Panc1 (cell line): ENCODE measurements around the gene MACROH2A1.

Experiments used
- CTCF ChIP-seq: fragments of 450-650 bp; IDR thresholded peaks from 2 replicates; pipeline ENCODE4 v1.5.1; 2017; ENCODE audit warnings: mild to moderate bottlenecking
- POLR2AphosphoS5 ChIP-seq: IDR thresholded peaks from 2 replicates; pipeline ENCODE4 v1.6.1; 2012; ENCODE audit warnings: mild to moderate bottlenecking, low read depth, low read length, moderate library complexity
- REST ChIP-seq, 2 experiments: IDR thresholded peaks; 2 replicates each; pipeline ENCODE4 v1.6.1; 2011 to 2012; ENCODE audit warnings: low read depth in 2 of 2, control low read depth in 1 of 2, low read length in 1 of 2, mild to moderate bottlenecking in 1 of 2, moderate library complexity in 1 of 2; ENCODE audit not compliant: insufficient read depth in 1 of 2
- SIN3A ChIP-seq: IDR thresholded peaks from 2 replicates; pipeline ENCODE4 v1.6.1; 2012; ENCODE audit warnings: low read depth, mild to moderate bottlenecking, low read length, moderate library complexity, borderline replicate concordance; ENCODE audit not compliant: insufficient read depth
- TCF7L2 ChIP-seq: IDR thresholded peaks from 2 replicates; pipeline ENCODE4 v1.6.1; 2011; ENCODE audit warnings: mild to moderate bottlenecking, low read depth, low read length, inconsistent platforms

- TF ChIP-seq POLR2AphosphoS5 (no peak), CTCF (no peak), TCF7L2 (no peak), SIN3A (no peak), REST (IDR thresholded peaks at IDR 0.05; ENCODE audit: insufficient read depth in 1 of 2, low read depth in 2 of 2, low read length in 1 of 2) (no peak)
Measured at GRCh38 chr5:135447298-135447929, 48.4 kb upstream of the MACROH2A1 start, which contains the start of gene DCANP1.
